GM18909 (cell line): ENCODE measurements around the gene PXT1.
"Not testable (repeated sequence)": the region's sequence is repeated elsewhere in the genome, so short reads cannot be mapped to it uniquely, and the experiment has no call there.

Source experiments
- ATAC-seq: cut with Tn5 transposase; IDR thresholded peaks from one replicate; pipeline ENCODE4 v1.9.1; 2021; ENCODE audit warnings: mild to moderate bottlenecking; ENCODE audit not compliant: unreplicated experiment, poor library complexity

The PXT1 gene

GRCh38 chr6:36442671-36443470 is at the start of gene PXT1, which contains the start of gene KCTD20:
Gene PXT1 (minus strand): TSS chr6:36442854. CDS start chr6:36426082, 16,772 bp downstream.
Gene KCTD20 (plus strand): TSS chr6:36443000. CDS start chr6:36470098, 27,098 bp downstream.
- peak; percentile 86 for ATAC-seq

- ATAC-seq, result no peak
Observed at GRCh38 chr6:36492092-36492491, 49.4 kb upstream of the PXT1 start.

- ATAC-seq, result no peak
Observed at GRCh38 chr6:36491378-36491965, 48.8 kb upstream of the PXT1 start.

- no peak for ATAC-seq
Observed at GRCh38 chr6:36489426-36489825, 46.8 kb upstream of the PXT1 start.

GRCh38 chr6:36488221-36488620 is 45.6 kb upstream of the PXT1 start:
- no peak for ATAC-seq

GRCh38 chr6:36487698-36488097 is 45.0 kb upstream of the PXT1 start:
- ATAC-seq, result no peak

GRCh38 chr6:36484736-36485135 is 42.1 kb upstream of the PXT1 start:
- no peak for ATAC-seq

GRCh38 chr6:36483326-36483725 is 40.7 kb upstream of the PXT1 start:
- ATAC-seq, result not testable (repeated sequence)

GRCh38 chr6:36479256-36479655 is 36.6 kb upstream of the PXT1 start:
- no peak for ATAC-seq

GRCh38 chr6:36478051-36478526 is 35.4 kb upstream of the PXT1 start:
- ATAC-seq, result no peak

GRCh38 chr6:36469946-36470345 is 27.3 kb upstream of the PXT1 start:
- ATAC-seq, result no peak

- no peak for ATAC-seq
Observed at GRCh38 chr6:36469148-36469661, 26.6 kb upstream of the PXT1 start.

GRCh38 chr6:36467625-36468024 is 25.0 kb upstream of the PXT1 start:
- ATAC-seq, result no peak

- ATAC-seq, result no peak
Observed at GRCh38 chr6:36464233-36464632, 21.6 kb upstream of the PXT1 start.

GRCh38 chr6:36463676-36464075 is 21.0 kb upstream of the PXT1 start:
- no peak for ATAC-seq

- ATAC-seq, result no peak
Observed at GRCh38 chr6:36461646-36462045, 19.0 kb upstream of the PXT1 start.

- ATAC-seq, result no peak
Observed at GRCh38 chr6:36460916-36461315, 18.3 kb upstream of the PXT1 start.

GRCh38 chr6:36459501-36459900 is 16.8 kb upstream of the PXT1 start:
- ATAC-seq, result no peak

- ATAC-seq, result no peak
Observed at GRCh38 chr6:36455486-36456027, 12.9 kb upstream of the PXT1 start.

- ATAC-seq, result not testable (repeated sequence)
Observed at GRCh38 chr6:36452897-36453296, 10.2 kb upstream of the PXT1 start.

GRCh38 chr6:36449173-36449572 is 6.5 kb upstream of the PXT1 start:
- ATAC-seq, result not testable (repeated sequence)
